ENCODE measurements around the gene IL13RA1.

GRCh38 chrX:118823263-118824172 lies 96.1 kb downstream of the IL13RA1 start, which contains the start of gene ZCCHC12:
- TF ChIP-seq EP300 (IDR thresholded peaks at IDR 0.05; ENCODE audit: borderline replicate concordance) (no peak), CEBPB (IDR thresholded peaks at IDR 0.05) (no peak), MAX (IDR thresholded peaks at IDR 0.05) (peak; percentile 50), FOXM1 (IDR thresholded peaks at IDR 0.05; ENCODE audit: borderline replicate concordance, low read depth) (no peak), RAD21 (IDR thresholded peaks at IDR 0.05; ENCODE audit: low read depth) (no peak), EGR1 (IDR thresholded peaks at IDR 0.05) (peak; percentile 98), TCF12 (IDR thresholded peaks at IDR 0.05; ENCODE audit: low read depth) (no peak), TAF1 (IDR thresholded peaks at IDR 0.05; ENCODE audit: low read depth) (no peak), REST (IDR thresholded peaks at IDR 0.05; ENCODE audit: low read depth) (no peak), CREB1 (IDR thresholded peaks at IDR 0.05; ENCODE audit: low read depth) (no peak), YY1 (IDR thresholded peaks at IDR 0.05; ENCODE audit: low read depth) (no peak)
